Posterior vena cava (tissue), 2 donors: ENCODE results near the gene EFL1. TPM values are rescaled to one million over a fixed set of nuclear protein-coding genes. Genes with fewer than 3 reads are reported as not detected.

Experiments
- DNase-seq: peaks from one replicate; pipeline ENCODE4 v3.0.0-alpha.2; 2020; ENCODE audit warnings: low spot score
- intact Hi-C, 2 donors: fragments of 100-400 bp; cut with DNase I; formaldehyde crosslinking; loops; one replicate each; pipeline versions ENCODE4 v1.14.1 to v1.14.2; 2022 to 2023
- total RNA-seq, 2 donors: library from RNA; stranded (reverse); fragmentation: NEBNext Ultra II Directional; extraction: Animal tissue kit (Norgen Biotek cat#: 25700); gene quantifications; one replicate each; pipeline ENCODE4 v1.2.1, GENCODE V29; 2021
- donor health status: DM: yes; HTN: yes; CAD: no.
- donor health status: DM: yes; HTN: yes; CAD: no.

The EFL1 gene
- total RNA-seq, 2 donors from 2014 or later, result 9.1 to 17.4 TPM

DNA sequence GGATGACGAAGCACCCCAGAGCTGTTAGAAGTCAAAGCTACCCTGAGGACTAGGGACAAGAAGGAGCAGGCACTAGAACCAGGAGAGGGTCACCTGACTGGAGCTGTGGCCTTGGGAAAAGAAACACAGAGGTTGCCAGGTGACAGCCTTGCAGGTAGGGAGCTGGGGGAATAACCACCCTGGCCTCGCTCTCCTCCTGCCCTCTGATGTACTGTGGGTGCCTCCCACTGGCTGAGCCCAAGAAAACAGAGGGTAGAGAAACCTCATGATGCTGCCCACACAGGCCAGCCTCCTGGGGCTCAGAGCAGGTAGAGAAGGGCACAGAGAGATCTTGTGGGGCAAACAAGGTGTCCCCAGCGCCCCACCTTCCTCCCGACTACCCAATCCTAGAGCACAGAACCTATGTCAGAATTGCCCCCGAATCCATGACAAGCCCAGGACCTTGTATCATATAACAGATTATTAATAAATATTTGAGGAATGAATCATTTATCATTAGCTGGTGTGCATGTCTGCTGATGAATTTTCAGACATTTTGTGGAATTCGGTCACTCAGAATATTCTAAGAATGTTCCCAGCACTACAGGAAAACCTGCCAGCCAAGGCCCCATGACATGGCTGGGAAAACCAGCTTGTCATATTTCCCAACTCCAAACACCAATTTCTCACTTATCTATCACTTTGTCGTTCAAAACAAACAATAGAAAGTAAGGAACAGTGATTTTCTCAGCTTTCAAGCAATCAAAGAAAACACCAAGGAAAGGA lies 156.9 kb downstream of the EFL1 start:
- intact Hi-C loops, result no loop called here
- peak; percentile 59 for DNase-seq

DNA sequence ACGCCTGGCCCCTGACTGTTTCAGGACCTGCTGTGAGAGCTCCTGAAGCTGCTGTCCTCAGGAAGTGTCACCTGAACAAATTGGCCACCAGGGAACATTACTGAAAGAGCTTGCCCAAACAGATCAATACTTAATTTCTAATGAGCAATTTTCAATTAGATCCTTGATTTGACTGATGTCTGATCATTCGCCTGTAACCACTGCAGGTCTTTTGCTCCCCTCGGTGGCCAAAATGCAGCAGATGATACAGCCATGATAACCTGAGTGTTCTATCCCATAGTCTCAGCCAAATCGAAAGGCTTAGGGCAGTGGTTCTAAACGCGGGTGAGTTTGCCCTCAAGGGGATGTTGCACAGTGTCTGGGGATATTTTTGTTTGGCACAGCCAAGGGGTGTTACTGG lies 159.1 kb downstream of the EFL1 start:
- DNase-seq, result peak; percentile 25
- intact Hi-C loops, result no loop called here

DNA sequence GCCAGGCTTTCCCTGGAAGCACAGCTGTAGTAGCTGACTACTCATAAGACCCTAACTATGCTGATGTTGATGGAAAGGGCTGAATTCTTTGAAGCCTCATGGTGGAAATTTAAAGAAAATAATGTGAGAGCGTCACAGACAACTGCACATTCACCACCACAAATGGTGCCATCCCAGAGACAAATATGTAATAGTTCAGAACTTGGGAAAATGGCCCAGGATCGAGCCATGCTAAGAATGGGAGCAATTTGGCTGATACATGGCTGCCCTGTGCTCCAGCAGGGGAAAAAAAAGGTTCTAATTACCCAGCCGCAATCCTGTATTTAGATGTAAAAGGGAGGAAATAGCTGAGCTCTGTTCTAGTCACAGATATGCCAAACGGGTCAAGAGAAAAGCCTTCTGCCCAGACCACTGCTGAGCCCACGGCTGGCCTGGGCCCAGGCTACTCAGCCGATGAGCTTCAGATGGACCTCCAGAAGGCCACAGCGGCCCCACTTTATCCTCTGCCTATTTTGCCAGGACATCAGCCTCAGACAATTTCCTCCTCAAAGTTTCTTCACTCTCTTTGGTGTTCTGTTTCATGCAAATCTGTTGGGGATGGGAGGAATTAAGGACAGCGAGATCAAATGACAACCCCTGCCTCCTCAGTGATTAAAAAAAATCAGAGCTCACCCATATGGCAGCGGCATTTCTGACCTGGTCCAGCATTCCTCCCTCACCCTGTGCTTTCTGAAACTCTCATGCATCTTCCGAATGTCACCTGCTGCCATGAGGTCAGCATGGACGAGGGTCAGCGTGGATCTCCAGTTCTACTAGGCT lies 162.2 kb downstream of the EFL1 start:
- peak; percentile 41 for DNase-seq
- intact Hi-C loops, result no loop called here

DNA sequence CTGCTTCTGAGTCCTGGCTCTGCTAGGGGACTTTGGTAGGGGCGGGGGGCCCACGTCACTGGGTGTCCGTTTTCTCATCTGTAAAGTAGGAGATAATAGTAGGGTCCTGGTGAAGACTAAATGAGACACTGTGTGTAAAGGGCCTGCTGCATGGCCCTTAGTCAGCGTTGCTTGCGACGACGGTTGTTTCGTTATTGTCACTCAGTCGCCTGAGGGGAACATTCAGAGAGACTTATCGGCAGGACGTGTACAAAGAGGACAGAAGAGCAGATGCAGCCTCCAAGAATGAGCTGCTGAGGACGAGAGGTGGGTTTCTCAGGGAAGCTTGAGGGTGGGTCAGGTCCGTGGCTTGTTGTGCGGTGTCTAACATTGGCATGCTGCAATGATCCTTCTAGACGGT lies 163.9 kb downstream of the EFL1 start:
- peak; percentile 67 for DNase-seq
- intact Hi-C loops, result no loop called here

DNA sequence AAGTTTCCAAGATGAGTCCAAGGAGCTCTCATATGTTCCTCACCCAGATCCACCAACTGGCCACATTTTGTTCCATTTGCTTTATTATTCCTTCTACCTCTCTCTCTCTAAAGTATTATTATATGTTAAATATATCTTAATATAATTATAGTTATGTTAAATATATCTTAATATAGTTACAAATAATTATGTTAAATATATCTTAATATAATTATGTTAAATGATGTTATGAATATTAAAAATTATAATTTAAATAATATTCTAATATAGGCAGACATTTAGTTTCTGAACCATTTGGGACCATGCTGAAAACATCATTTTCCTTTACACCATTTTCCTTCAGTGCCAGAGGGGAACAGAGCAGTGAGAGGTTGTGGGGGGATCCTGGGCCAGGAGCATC lies 166.7 kb downstream of the EFL1 start:
- no peak for DNase-seq
- intact Hi-C loops, result no loop called here

DNA sequence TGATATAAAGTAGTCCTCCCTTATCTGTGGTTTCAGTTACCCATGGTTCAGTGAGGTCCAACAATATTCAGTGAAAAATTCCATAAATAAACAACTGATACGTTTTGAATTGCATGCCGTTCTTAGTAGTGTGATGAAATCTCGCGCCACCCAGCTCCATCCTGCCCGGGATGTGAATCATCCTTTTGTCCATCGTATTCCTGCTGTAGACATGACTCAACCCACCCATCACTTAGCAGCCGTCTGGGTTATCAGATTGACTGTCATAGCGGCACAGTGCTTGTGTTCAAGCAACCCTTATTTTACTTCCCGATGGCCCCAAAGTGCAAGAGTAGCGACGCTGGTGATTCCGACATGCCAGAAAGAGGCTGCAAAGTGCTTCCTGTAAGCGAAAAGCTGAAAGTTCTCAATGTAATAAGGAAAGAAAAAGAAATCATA lies 168.7 kb downstream of the EFL1 start:
- intact Hi-C loops, result no loop called here
- no peak for DNase-seq

DNA sequence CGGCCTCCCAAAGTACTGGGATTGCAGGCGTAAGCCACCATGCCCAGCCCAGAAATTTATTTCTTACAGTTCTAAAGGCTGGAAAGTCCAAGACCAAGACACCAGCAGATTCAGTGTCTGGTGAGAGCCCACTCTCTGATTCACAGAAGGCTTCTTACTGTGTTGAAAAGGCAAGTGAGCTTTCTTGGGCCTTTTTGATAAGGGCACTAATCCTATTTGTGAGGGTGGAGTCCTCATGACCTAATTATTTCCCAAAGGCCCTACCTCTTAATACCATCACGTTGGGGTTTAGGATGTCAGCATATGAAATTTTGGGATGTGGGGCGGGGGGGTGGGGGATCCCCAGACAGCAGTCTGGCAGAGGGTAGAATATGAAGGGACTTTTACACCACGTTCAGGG lies 169.2 kb downstream of the EFL1 start:
- intact Hi-C loops, result no loop called here
- DNase-seq, result no peak

DNA sequence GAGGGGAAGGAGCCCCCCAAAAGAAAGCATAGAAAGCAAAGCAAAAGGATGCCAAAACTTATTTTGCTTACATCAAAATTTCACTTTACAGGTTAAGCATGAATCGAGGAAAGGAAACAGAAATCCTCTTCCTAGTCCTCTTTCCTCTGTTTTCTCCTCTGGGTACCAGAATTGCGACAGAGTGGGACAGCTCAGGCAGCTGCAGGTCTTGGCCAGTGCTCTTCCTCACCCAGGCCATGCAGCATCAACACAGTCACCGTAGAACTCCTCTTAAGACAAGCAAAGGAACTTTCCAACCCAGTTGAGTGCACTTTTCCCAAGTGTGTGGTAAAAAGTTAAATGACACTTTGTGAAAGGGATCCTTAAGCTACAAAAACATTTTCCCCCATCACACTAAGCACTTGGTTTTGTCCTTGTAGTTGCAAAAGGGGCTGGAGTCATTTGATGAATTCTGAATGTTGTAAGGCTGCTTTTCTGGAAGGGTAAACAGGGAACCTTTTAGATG lies 170.8 kb downstream of the EFL1 start:
- intact Hi-C loops, result no loop called here
- DNase-seq, result no peak

DNA sequence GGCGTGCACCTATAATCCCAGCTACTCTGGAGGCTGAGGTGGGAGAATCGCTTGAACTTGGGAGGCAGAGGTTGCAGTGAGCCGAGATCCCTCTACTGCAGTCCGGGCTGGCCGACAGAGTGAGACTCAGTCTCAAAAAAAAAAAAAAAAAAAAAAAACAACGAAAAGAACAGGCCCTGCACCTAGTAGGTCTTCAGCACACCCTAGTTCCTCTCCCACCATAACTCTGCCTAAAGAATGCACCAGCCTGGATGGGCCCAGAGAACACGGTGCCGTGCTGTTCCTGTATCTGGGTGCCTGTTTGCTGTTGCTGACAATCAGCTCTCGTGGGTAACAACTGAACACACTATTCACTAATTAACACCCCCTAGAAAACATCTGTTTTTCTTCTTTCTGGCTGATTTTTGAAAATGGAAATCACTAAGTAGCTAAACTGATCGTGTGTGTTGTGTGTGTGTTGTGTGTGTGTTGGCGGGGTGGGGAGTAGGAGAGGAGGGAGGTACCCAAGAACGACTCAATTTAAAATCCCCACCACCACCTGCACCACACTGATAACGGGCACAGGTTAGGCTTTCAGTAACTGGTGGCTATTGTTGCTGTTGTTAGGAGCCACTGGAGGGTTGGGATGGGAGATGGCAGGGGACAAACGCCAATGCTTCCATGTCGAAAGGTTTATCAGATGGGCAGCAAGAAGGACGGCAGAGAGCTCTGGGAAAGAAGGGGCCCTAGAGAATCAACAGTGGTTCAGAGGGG lies 176.1 kb downstream of the EFL1 start:
- intact Hi-C loops, result no loop called here
- no peak for DNase-seq

DNA sequence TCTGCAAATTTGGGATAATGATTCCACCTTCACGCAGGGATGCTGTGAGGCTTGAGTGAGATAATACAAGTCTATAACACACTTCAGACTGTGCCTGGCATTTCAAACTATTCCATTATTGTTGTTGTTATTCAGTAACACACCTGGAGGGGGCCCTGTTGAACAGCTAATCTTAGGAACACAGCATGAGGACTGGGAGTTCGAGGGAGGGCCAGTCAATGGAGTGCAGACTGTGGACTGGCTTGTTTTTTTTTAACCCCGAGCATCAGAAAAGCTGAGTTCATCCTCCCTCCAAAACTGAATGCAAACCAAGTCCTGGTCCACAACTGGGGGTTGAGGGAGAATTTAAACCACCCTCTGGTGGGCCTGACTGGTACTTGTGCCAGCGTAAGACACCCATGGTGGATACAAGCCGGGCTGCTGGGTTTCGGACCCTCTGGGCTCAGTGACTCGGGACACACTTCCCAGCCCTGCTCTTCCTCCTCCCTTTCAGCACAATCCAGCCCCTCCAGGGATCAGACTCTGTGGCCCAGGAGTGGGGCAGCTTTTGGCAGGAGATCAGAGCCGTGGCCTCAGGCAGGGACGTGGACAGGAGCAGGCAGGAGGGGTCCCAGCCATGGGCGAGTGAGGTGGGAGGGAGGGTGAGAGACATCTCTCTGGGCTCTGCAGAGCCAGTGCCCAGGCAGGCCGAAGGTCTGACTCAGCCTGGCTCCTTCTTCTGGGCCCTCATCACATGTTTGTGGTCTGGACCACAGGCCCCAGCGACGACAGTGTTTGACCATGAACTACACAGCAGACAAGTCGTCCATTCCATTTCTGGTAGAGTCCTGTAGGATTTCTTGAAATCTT lies 180.4 kb downstream of the EFL1 start:
- DNase-seq, result peak; percentile 73
- intact Hi-C loops, result no loop called here

DNA sequence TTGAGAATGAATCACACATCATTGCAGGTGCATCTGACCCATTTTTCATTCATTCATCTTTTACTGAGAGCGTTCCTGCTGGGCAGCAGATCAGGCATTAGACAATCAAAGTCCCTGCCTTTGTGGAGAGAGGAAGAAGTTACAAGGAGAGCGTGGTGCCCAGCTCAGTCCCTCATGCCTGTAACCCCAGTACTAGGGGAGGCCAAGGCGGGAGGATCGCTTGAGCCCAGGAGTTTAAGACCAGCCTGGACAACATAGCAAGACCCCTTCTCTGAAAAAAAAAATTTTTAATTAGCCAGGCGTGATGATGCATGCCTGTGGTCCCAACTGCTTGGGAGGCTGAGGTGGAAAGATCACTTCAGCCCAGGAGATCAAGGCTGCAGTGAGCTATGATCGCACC lies 181.8 kb downstream of the EFL1 start:
- intact Hi-C loops, result no loop called here
- DNase-seq, result peak; percentile 60

Other genes starting within 250 kb of the EFL1 start
- 1 to 10 TPM; 2.4 to 2.7 TPM for gene MEX3B, start 216.7 kb downstream of the EFL1 start, total RNA-seq
- 1 to 10 TPM; 2.1 to 5.8 TPM for gene SAXO2, start 84 bp upstream of the EFL1 start, total RNA-seq
- 1 to 10 TPM in 1 of 2 donors, under 1 TPM in 1; 0.48 to 1.5 TPM for gene GOLGA6L10, start 86.7 kb upstream of the EFL1 start, total RNA-seq
- 1 to 10 TPM; 1.3 to 2.0 TPM for gene GOLGA6L9, start 167.1 kb upstream of the EFL1 start, total RNA-seq